Small intestine (tissue), 7 donors: ENCODE measurements around the gene BCR. TPM values are rescaled to one million over a fixed set of nuclear protein-coding genes. Genes with fewer than 3 reads are reported as not detected.

ENCODE experiments used
- DNase-seq, 2 donors: peaks; one replicate each; pipeline versions ENCODE4 v3.0.0 to v3.0.0-alpha.2; 2013
- FAIRE-seq: peaks from 2 replicates; lab custom pipeline; 2012; peaks lifted over from hg19 to GRCh38; lab: Jason Lieb, UNC
- H3K27ac ChIP-seq, 3 donors: one replicate each; pipeline ENCODE4 v1.5.1; 2013; ENCODE audit warnings: low read length in 2 of 3, mild to moderate bottlenecking in 2 of 3, control low read depth in 1 of 3, inconsistent platforms in 1 of 3, low read depth in 1 of 3, moderate library complexity in 1 of 3
- H3K27me3 ChIP-seq, 3 donors: one replicate each; pipeline ENCODE4 v1.6.1; 2013; ENCODE audit warnings: low read length in 3 of 3, inconsistent platforms in 1 of 3; ENCODE audit not compliant: control insufficient read depth in 3 of 3, insufficient read depth in 3 of 3
- H3K36me3 ChIP-seq, 3 donors: one replicate each; pipeline ENCODE4 v1.6.1; 2013; ENCODE audit warnings: low read length in 3 of 3, inconsistent platforms in 1 of 3, low read depth in 1 of 3, mild to moderate bottlenecking in 1 of 3, moderate library complexity in 1 of 3; ENCODE audit not compliant: control insufficient read depth in 3 of 3, insufficient read depth in 2 of 3
- H3K4me1 ChIP-seq, 3 donors: one replicate each; pipeline ENCODE4 v1.6.1; 2013; ENCODE audit warnings: low read length in 2 of 3, inconsistent platforms in 1 of 3, low read depth in 1 of 3, mild to moderate bottlenecking in 1 of 3, moderate library complexity in 1 of 3; ENCODE audit not compliant: control insufficient read depth in 3 of 3, insufficient read depth in 2 of 3
- H3K4me3 ChIP-seq, 3 donors: one replicate each; pipeline ENCODE4 v1.5.1; 2013; ENCODE audit warnings: low read length in 3 of 3, control low read depth in 1 of 3, inconsistent platforms in 1 of 3, low read depth in 1 of 3, mild to moderate bottlenecking in 1 of 3, moderate library complexity in 1 of 3
- H3K9me3 ChIP-seq, 2 donors: one replicate each; pipeline ENCODE4 v1.6.1; 2013; ENCODE audit warnings: low read depth in 1 of 2, low read length in 1 of 2; ENCODE audit not compliant: control insufficient read depth in 2 of 2, insufficient read depth in 1 of 2
- WGBS, 3 donors: extraction: QIAGEN DNeasy Blood & Tissue Kit; methylation state at CpG; one replicate each; pipeline ENCODE4 v1.1.7; 2013; 5-methylcytosine and 5-hydroxymethylcytosine counted together
- polyA plus RNA-seq, 4 donors: library from polyadenylated mRNA; stranded (reverse) in 3 of 4; unstranded in 1 of 4; fragments of 200-250 nt in 3 of 4; fragments of 120-200 nt in 1 of 4; gene quantifications; one replicate each; pipeline versions ENCODE4 v1.2.1 to v1.2.3, GENCODE V29; 2013
- donor health status: healthy with polysubstance abuse.
- donor health status: control.
- donor health status: control.
- donor health status: Bipolar disorder and iron deficiency.
- donor health status: healthy.

BCR gene
- polyA plus RNA-seq, 4 donors: 8.9 to 27.9 (median 19.7) TPM

- H3K4me1 ChIP-seq: peaks cover 0 to 3% (median 0%) of the 10 kb centered on the region in 3 donors
- no peak for FAIRE-seq
- peaks cover 0 to 53% (median 0%) of the 10 kb centered on the region in 3 donors for H3K36me3 ChIP-seq
- WGBS, 3 donors: 81 to 91% (median 84%) methylated on average over 4 of the region's 4 CpGs
- no peak overlapping the region for H3K27ac ChIP-seq
- no peaks in the 10 kb centered on the region for H3K9me3 ChIP-seq
- no peak overlapping the region for H3K4me3 ChIP-seq
- H3K27me3 ChIP-seq: no peaks in the 10 kb centered on the region
- DNase-seq: no peak
Observed at GRCh38 chr22:23202812-23203451, 22.6 kb downstream of the BCR start.

- DNase-seq (no peak), FAIRE-seq (no peak)
- H3K9me3 ChIP-seq: no peaks in the 10 kb centered on the region
- no peak overlapping the region for H3K4me3 ChIP-seq
- peaks cover 0 to 3% (median 0%) of the 10 kb centered on the region in 3 donors for H3K4me1 ChIP-seq
- peaks cover 0 to 46% (median 0%) of the 10 kb centered on the region in 3 donors for H3K36me3 ChIP-seq
- no peak overlapping the region for H3K27ac ChIP-seq
- no peaks in the 10 kb centered on the region for H3K27me3 ChIP-seq
- 76 to 88% (median 87%) methylated on average over 7 of the region's 7 CpGs for WGBS, 3 donors
Observed at GRCh38 chr22:23203452-23204124, 23.3 kb downstream of the BCR start.

- WGBS, 3 donors: 88 to 95% (median 93%) methylated on average over 11 of the region's 11 CpGs
- Histone ChIP-seq H3K27ac (no peak overlapping the region), H3K4me3 (no peak overlapping the region), H3K4me1 (peaks cover 0 to 3% (median 0%) of the 10 kb centered on the region in 3 donors), H3K27me3 (no peaks in the 10 kb centered on the region), H3K36me3 (peaks cover 0 to 45% (median 0%) of the 10 kb centered on the region in 3 donors), H3K9me3 (no peaks in the 10 kb centered on the region)
- DNase-seq (no peak), FAIRE-seq (no peak)
Observed at GRCh38 chr22:23204125-23204488, 23.8 kb downstream of the BCR start.

- H3K27ac ChIP-seq: no peak overlapping the region
- peaks cover 0 to 40% (median 0%) of the 10 kb centered on the region in 3 donors for H3K36me3 ChIP-seq
- WGBS, 3 donors: 21 to 63% (median 33%) methylated on average over 11 of the region's 11 CpGs
- FAIRE-seq (no peak), DNase-seq (no peak)
- H3K4me1 ChIP-seq: peaks cover 0 to 3% (median 0%) of the 10 kb centered on the region in 3 donors
- H3K27me3 ChIP-seq: no peaks in the 10 kb centered on the region
- H3K4me3 ChIP-seq: no peak overlapping the region
- H3K9me3 ChIP-seq: no peaks in the 10 kb centered on the region
Observed at GRCh38 chr22:23204541-23205157, 24.3 kb downstream of the BCR start.

- Histone ChIP-seq H3K27me3 (no peaks in the 10 kb centered on the region), H3K4me1 (peaks cover 0 to 3% (median 0%) of the 10 kb centered on the region in 3 donors), H3K9me3 (no peaks in the 10 kb centered on the region), H3K4me3 (no peak overlapping the region), H3K36me3 (peaks cover 0 to 37% (median 0%) of the 10 kb centered on the region in 3 donors), H3K27ac (no peak overlapping the region)
- 69 to 82% (median 71%) methylated on average over 9 of the region's 9 CpGs for WGBS, 3 donors
- DNase-seq (no peak), FAIRE-seq (no peak)
Observed at GRCh38 chr22:23205339-23206049, 25.2 kb downstream of the BCR start.

- FAIRE-seq: no peak
- Histone ChIP-seq H3K27me3 (no peaks in the 10 kb centered on the region), H3K4me3 (no peak overlapping the region), H3K36me3 (peaks cover 0 to 38% (median 0%) of the 10 kb centered on the region in 3 donors), H3K4me1 (peaks cover 0 to 3% (median 0%) of the 10 kb centered on the region in 3 donors), H3K27ac (no peak overlapping the region), H3K9me3 (no peaks in the 10 kb centered on the region)
- no peak for DNase-seq
Observed at GRCh38 chr22:23206915-23207314, 26.6 kb downstream of the BCR start.

- no peak for FAIRE-seq
- no peak for DNase-seq
- H3K27ac ChIP-seq: no peak overlapping the region
- H3K27me3 ChIP-seq: no peaks in the 10 kb centered on the region
- H3K4me1 ChIP-seq: peaks cover 0 to 7% (median 0%) of the 10 kb centered on the region in 3 donors
- H3K9me3 ChIP-seq: no peaks in the 10 kb centered on the region
- H3K36me3 ChIP-seq: peaks cover 0 to 45% (median 0%) of the 10 kb centered on the region in 3 donors
- H3K4me3 ChIP-seq: no peak overlapping the region
- WGBS, 3 donors: 88 to 92% (median 89%) methylated on average over 11 of the region's 11 CpGs
Observed at GRCh38 chr22:23207729-23208393, 27.6 kb downstream of the BCR start.
